NOMO-1 treated with dmso at 0.1 percent for 144 hours (cell line): Measurements from ENCODE around the gene CALB2.
"Not testable (repeated sequence)": the region's sequence is repeated elsewhere in the genome, so short reads cannot be mapped to it uniquely, and the experiment has no call there.

Experiments used
- DNase-seq: peaks from one replicate; lab custom pipeline; 2025; ENCODE audit not compliant: unreplicated experiment; lab: John Stamatoyannopoulos, UW

The CALB2 gene, protein sequence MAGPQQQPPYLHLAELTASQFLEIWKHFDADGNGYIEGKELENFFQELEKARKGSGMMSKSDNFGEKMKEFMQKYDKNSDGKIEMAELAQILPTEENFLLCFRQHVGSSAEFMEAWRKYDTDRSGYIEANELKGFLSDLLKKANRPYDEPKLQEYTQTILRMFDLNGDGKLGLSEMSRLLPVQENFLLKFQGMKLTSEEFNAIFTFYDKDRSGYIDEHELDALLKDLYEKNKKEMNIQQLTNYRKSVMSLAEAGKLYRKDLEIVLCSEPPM

DNA sequence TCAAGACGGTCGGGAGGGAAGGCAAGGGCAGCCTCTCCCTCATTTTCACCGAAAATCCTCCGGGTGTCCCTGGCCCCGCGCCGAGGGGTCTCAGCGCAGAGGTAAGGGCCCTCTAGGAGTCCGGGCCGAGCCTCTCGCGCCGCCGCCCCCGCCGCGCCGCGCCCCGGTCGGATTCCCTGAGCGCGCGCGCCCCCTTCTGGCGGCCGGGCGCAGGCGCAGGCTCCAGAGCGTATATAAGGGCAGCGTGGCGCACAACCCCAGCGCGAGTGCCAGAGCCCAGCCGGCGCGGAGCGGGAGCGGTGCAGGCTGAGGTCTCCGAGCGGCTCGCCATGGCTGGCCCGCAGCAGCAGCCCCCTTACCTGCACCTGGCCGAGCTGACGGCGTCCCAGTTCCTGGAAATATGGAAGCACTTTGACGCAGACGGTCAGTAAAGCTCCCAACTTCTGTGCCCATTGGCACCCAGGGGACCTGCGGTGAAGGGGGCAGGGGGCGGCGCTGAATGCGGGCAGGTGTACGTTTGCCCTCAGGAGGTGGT lies at the start of gene CALB2:
TSS of gene CALB2 (plus strand) at position 260 of the 535 bp plus-strand sequence. CDS start at position 330, 70 bp downstream.
- DNase-seq, result no peak

DNA sequence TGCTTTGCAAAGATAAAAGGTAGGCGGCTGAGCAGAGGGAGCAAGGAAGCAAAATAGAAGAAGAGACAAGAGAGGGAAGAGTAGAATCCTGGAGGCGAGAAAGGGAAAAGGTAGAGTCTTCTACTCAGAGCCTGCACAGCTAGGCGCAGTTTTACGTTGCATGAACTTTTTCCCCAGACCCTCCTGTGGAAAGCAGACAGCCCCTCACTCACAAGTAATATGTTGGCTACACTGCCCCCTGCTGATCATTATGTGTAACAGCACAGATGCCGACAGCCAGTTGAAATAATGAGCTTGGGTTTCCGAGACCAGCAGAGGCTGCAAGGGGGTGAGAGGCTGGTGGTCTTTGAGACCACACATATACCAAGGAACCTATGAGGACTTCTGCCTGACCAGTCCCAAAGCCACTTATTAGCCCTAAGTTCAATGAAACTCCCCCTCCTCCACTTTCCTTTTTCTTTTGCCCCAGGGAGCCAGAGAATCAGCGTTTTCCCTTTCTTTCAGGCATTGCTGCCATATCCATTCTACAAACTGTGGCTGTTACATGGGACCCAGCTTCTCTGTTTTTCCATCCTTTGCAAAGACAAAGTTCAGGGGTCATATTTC lies 46.9 kb upstream of the CALB2 start:
- no peak for DNase-seq

DNA sequence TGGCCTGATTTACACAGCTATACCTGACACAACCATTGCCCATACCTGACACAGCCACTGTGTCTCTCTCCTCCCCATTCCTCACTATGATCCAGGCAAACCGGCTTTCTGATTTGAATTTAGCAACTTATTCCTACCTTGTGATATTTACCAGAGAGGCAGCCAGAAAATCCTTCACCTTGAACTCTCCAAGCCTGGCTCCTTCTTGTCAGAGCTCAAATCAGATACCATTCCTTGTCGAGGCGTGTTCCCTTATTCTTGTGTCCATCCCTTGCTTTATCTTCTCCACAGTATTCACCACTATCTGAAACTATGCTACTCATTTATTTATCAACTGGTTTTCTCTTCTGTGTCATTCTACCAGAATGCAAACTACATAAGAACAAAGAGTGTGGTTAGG lies 44.9 kb upstream of the CALB2 start:
- not testable (repeated sequence) for DNase-seq

DNA sequence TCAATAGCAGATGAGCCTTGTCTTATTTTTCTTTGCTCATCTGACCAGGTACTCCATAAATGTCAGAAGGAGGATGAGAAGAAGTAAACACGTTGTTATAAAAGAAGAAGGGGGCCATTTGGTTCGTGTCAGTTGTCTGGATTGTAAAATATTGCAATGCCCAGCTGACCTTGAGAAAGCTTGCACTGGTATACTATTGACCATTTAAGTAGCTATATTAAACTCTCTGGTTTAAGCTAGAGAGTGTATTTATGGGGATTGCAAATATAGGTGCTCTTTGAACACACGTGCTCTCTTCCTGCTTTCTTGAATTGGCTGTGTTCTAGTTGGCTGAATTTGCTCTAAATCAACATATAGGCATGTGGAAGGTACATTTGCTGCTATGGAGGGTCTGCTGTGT lies 43.3 kb upstream of the CALB2 start:
- no peak for DNase-seq

DNA sequence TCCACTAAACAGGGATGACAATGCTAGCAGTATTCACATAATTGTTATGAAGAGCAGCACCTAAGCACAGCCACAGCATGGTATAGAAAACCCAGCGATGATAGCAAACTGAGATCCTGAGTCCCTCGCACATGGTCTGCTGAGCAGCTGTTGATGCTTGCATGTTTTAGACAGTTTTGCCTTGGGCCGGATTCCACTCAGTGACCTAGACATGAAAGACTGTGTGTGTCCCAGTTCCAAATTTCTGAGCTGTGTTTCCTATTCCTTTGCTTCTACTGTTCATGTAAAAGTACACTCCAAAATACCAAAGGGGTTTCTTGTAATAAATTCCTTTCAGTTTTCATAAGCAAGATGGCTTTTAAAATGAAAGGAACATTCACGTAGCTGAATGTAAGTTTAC lies 38.5 kb upstream of the CALB2 start:
- DNase-seq, result no peak

DNA sequence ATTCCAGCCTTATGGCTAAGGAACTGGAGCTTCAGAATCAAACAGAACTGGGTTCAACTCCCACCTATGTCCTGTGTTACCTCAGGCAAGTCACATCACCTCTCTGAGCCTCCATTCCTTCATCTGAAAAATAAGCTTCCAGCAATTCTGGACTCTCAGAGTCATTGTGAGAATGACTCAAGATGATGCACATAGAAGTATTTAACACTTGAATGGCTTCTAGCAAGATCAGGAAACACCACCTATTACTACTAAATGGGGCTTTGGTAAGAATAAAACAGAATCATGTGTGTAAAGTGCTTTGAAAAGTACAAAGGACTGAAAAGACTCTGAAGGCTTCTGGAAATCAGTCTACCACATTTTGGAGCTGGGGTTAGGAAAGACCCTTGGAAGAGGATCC lies 30.8 kb upstream of the CALB2 start:
- DNase-seq, result no peak

DNA sequence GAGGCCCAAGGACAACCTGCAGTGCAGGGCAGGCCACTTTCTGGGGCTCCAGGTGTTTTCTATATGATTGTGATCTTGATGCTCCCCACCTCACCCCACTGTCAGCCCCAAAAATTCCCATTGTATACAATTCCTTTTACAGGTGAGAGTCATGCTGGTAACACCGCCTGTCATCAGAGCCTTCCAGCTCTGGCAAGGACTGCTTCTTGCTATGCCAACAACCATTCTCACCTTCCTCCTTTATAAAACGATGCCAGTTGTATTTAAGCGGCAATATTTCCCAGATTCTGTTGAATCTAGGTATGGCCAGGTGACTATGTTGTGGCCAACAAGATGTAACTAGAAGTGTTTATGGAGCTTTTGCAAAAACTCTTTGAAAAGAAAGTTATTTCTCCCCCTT lies 30.4 kb upstream of the CALB2 start:
- DNase-seq, result no peak

DNA sequence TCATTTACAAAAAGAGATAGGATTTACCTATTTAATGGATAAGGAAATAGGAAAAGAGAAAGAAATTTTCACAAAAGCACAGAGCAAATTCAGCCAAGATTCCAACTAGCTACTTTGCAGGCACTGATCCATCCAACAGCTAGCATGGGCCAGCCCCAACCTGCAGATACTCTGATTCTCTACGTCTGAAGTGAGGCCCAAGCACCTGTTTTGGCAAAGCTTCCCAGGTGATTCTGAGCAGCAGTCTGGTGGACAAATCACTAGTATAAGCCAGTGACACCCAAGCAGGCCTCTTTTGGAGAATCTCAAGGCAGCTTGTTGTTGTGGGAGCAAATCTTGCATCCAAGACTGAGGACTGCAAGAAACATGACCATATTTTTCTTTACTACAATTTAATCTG lies 20.9 kb upstream of the CALB2 start:
- no peak for DNase-seq

DNA sequence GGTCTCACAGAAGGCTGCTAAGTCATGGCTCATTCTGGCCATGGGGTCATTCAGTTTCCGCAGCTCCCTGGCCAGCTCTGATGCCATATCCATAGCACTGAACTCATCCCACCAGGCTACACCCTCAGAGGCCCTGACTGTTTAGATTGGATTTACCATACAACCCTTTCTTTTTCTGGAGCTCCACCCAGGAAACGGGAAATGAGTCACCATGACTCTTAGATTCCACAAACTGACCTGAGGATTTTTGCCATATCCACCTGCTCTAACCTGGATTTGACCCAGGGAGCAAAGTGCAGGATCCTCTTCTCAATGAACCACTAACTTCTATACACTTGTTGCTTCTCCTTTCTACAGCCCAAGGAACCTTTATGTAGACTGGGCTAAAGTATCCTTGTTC lies 20.3 kb upstream of the CALB2 start:
- no peak for DNase-seq

DNA sequence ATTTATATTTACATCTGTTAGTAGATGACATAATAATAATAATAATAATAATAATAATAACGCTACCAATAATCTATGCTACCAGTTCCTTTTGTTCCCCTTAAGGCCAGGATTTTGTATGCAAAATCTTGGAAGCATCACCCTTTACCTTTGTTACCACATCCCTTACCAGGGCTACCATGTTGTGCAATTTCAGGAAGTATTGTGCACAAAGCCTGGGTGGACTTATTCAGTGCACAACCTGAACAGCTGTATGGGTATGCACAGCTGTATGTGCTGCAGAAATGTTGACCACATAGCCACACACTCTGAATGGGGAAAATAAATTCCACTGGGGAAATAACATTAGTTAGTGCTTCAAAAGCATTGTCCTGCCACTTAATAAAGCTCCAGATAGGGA lies 19.9 kb upstream of the CALB2 start:
- no peak for DNase-seq

DNA sequence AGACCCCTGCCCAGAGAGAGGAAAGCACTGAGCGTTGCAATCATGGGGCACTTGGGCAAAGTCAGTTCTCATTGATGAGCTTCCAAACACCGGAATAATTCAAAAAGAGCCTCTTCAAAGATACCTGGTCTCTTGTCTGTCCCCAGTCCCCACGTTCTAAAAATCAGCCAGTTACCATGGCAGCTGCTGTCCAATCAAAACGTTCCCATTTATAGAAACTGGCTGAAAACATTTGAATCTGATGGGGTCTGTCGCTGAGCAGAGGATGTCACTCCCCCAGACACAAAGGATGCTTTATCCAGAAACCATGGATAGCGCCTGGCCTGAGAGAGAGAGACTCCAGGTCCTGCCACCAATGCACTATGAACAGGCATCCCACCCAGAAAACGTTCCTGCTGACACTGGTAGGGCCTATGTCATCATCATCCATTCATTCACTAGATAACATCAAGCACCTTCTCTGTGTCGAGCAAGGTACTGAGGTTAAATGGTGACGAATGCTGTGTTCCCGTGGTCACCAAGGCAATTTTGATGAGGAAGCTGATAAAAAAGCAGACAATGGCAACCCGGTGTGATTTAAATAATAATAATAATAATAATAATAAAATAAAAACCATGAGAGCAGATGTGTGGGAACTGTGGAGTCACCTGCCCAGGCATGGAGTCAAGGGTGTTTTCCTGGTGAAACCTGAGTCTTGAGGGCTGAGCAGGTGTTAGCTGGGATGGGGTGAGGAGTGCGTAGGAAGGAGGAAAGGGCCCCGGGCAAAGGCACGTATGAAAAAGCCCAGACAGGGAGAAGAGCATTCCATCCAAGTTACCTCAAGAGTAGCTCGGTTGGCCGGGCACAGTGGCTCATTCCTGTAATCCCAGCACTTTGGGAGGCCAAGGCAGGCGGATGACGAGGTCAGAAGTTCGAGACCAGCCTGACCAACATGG lies 19.0 kb upstream of the CALB2 start:
- DNase-seq, result no peak

DNA sequence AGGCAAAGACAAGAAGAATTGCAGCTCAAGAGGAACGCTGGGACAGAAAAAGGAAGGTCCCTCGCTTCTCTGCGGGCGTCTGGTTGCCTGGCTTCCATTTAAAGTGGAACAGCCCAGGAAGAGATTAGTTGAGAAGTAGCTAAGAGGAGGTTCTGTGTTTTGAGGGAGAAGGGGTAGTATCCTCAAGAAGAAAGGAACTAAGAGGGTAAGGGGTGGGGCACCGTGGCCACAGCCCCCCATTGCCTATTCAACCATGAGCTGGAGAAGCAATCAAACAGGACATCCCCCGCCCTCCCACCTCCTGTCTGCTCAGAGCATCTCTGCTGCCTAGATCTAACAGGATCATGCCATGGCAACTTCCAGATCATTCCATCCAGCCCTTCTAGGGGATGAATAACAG lies 18.1 kb upstream of the CALB2 start:
- DNase-seq, result no peak

DNA sequence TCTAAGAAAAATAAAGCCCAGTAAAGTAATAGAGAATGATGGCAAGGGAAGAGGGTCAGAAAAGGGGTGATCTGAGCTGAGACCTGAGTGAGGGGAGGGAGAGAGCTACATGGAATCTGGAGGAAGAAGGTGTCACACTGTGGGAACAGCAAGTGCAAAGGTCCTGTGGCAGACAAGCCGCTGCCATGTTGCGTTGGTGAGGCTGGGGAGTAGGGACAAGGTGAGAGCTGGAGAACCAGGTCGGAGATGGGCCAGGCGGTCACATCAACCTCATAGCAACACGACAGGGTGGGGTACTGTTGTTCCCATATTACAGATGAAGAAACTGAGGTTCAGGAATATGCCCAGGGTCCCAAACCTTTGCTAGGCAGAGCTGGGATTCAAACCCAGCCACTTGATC lies 16.6 kb upstream of the CALB2 start:
- DNase-seq, result no peak

DNA sequence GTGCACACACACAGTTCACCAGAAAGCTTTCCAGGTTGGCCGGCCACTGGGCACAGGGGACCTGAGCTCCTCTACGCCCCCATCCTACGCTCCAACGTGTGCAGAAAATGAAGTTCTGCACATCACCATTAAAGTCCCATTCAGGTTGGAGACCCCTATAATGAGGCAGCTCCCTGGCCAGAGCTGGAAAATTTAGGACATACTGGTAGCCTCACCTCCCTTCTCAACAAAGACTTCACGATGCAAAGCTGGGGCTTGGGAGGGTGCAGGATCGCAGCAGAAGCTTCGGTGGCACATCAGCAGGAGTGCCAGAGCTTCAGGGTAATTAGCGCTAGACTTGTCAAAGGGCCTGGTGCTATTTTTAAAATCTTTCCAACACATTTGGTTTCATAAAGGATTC lies 15.4 kb upstream of the CALB2 start:
- DNase-seq, result no peak

DNA sequence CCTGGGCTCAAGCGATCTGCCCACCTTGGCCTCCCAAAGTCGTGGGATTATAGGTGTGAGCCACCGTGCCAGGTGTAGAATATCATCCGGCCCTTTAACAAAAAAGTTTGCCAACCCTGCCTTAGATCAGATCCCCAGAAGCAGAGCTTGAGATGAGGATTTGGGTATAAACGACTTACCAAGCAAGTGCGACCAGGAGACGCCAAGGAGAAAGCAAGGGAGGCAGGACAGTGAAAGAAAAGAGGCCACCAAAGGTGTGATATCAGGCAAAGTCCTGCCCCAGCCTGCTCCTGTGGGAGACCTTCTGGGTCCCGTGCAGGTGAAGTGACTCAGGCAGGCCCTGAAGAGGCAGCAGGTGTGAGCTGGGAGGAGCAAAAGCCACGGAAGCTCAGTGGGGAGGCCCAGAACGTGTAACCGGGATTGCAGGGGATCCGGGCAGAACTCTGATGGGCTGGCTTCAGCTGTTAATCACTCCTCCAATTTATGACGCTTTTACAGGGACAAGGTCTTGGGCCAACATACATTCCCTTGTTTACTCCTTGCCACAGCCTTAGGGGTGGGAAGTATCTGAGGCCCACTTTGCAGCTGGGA lies 14.1 kb upstream of the CALB2 start:
- no peak for DNase-seq

DNA sequence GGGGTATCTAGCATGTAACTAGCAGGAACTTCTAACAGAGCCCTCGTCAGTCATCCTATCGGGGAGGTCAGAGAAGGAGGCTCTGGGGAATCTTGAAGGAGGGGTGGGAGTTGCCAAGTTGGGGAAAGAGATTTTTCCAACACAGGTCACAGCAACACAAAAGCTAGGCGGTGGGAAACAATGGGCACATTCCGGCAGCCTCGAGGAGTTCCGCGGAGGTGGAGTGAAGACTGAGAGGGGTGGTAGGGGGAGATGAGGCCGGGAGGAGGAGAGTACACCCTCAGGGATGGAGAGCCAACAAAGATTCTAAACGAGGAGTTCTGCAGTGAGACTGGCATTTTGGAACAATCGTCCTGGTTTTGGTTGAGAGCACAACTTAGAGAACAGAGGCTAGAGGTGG lies 13.5 kb upstream of the CALB2 start:
- DNase-seq, result no peak

DNA sequence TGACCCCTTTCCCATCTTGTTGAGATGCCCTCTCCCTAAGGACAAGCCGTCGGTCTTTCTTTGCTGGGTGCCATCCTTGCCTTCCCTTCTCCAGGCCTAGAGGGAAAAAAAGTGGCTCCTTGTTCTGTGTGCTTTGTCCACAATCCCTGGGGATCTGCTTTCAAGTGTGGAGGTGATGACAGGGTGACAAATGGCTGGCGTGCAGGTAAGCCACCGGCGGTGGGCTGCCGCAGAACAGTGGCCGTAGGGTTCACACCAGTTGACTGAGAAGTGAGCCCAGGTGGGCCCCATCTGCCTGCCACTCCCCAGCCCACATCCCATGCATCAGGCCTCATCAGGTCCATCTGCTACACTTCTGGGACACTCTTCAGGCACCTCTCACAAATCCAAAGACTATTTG lies 11.4 kb upstream of the CALB2 start:
- DNase-seq, result no peak

DNA sequence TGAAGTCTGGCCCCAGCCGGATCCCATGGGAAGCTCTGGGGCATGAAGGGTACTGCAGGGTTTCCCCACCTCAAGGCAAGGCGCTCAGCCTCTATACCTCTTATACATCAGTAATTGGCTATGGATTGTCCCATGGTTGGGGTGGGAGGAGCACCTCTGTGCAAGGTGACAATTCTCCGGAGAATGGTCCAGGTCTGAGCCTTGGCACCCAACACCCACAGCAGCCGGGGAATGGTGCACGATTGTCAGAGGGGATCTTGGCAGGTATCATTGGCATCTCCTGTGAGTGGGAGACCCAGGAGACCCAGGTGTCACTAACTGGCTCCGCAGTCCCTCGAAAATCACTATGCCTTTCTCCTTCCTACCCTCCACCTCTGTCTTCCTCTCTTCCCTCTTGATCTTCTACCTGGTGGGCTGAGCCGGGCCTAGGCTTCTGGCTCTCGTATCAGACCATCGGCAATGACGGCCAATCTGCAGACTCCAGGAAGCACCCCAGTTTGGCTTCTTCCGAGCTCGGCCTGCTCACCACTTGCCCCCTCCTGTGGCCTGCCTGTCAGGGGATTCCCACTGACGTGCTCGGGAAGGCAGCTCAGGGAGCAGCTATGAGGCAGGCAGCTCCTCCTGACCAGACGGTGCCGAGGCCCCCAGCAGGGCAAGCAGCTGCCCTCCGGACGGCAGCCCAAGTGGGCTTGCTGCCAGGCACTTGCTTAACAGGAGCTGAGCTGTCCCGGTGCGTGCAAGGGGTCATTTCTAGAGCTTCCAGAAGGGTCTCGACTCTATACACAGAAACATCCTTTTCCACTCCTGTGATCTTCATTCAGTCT lies 10.0 kb upstream of the CALB2 start:
- DNase-seq, result no peak

DNA sequence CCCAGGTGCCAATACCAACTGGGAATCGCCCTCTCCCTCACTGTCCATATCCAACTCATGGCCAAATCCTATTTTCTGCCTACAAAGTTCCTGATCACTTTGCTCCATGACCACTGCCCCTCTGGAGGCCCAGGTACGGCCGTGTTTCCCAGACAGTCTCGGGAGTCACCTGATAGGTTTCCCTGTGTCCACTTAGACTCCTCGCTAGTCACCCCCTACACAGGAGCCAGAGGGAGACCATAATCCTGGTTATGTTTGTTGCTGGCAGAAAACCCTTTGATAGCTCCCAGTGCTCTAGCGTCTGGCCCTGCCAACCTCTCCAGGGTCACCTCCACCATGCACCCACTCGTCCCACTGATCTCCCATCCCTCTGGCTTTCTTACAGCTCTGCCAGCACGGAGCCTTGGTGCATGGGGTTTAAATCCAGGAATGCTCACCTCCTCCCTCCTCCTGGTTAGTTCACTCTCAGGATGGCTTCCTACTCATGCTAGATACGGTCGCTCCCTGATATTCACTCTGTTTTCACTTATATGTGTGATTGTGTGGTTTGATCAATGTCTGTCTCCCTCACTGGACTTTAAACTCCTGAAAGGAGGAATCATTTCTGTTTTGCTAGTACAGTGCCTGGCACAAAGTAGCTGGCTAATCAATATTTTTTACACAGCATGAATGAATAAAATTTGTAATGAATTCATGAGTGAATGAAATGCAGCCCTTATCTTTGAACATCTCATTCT lies 7.5 kb upstream of the CALB2 start:
- no peak for DNase-seq

DNA sequence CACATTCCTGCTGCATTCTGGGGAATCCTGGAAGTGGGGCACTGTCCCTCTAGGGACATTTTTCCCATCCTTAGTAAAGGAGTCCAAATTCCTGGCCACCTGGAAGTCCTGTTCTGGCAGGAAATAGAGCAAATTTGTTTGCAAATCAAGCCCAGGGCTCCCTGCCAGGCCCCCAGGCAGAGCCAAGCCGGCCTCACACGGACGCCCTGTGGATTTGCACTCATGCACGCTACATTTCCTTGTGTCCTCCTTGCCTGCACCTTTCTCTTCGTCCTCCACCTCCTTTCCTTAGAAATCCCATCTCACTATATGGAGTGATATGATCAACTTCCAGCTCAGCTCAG lies 7.0 kb upstream of the CALB2 start:
- no peak for DNase-seq
